ENCODE results near the gene RAD51B. TPM values are rescaled to one million over a fixed set of nuclear protein-coding genes. Genes with fewer than 3 reads are reported as not detected.

Gene RAD51B
- total and polyA plus RNA-seq, 9 donors: 21.6 to 70.1 (median 35.1) TPM

GRCh38 chr14:68694516-68695235 is 875.1 kb downstream of the RAD51B start:
- no peak overlapping the region for H3K4me3 ChIP-seq
- peak overlapping the region in 1 of 2 donors; percentile 2 for H3K27ac ChIP-seq
- H3K27me3 ChIP-seq: no peaks in the 10 kb centered on the region
- TF ChIP-seq POLR2A (IDR thresholded peaks at IDR 0.05) (no peak), CTCF (IDR thresholded peaks at IDR 0.05) (no peak), EP300 (IDR thresholded peaks at IDR 0.05) (no peak)
- intact Hi-C loops (cut with DNase I): no loop called here
- DNase-seq: peak in 1 of 5 donors; percentile 49
- no peaks in the 10 kb centered on the region for H3K4me1 ChIP-seq (ENCODE audit: insufficient read depth)
- WGBS, 3 donors: 72 to 79% (median 75%) methylated on average over 7 of the region's 7 CpGs
- H3K36me3 ChIP-seq: no peaks in the 10 kb centered on the region
- H3K9me3 ChIP-seq: no peaks in the 10 kb centered on the region

GRCh38 chr14:68695326-68695768 is 875.8 kb downstream of the RAD51B start:
- TF ChIP-seq POLR2A (IDR thresholded peaks at IDR 0.05) (no peak), EP300 (IDR thresholded peaks at IDR 0.05) (no peak), CTCF (IDR thresholded peaks at IDR 0.05) (no peak)
- H3K27ac ChIP-seq: peak overlapping the region in 1 of 2 donors; percentile 2
- no peaks in the 10 kb centered on the region for H3K4me1 ChIP-seq (ENCODE audit: insufficient read depth)
- 43 to 55% (median 52%) methylated on average over 7 of the region's 7 CpGs for WGBS, 3 donors
- no peaks in the 10 kb centered on the region for H3K27me3 ChIP-seq
- H3K9me3 ChIP-seq: no peaks in the 10 kb centered on the region
- no peaks in the 10 kb centered on the region for H3K36me3 ChIP-seq
- peak in 4 of 5 donors; percentile 38 to 74 (median 54) for DNase-seq
- intact Hi-C loops (cut with DNase I): no loop called here
- H3K4me3 ChIP-seq: no peak overlapping the region

- WGBS, 3 donors: 76 to 89% (median 78%) methylated on average over 2 of the region's 2 CpGs
- H3K4me1 ChIP-seq (ENCODE audit: insufficient read depth): no peaks in the 10 kb centered on the region
- DNase-seq: no peak
- H3K4me3 ChIP-seq: no peak overlapping the region
- H3K36me3 ChIP-seq: no peaks in the 10 kb centered on the region
- intact Hi-C loops (cut with DNase I): no loop called here
- H3K27ac ChIP-seq: peak overlapping the region in 1 of 2 donors; percentile 2
- no peak for TF ChIP-seq EP300 (IDR thresholded peaks at IDR 0.05)
- TF ChIP-seq POLR2A (IDR thresholded peaks at IDR 0.05): no peak
- TF ChIP-seq CTCF (IDR thresholded peaks at IDR 0.05): no peak
- H3K27me3 ChIP-seq: no peaks in the 10 kb centered on the region
- H3K9me3 ChIP-seq: no peaks in the 10 kb centered on the region
Observed at GRCh38 chr14:68695856-68696255, 876.3 kb downstream of the RAD51B start.

GRCh38 chr14:68696266-68696665 is 876.7 kb downstream of the RAD51B start:
- no peaks in the 10 kb centered on the region for H3K36me3 ChIP-seq
- no peak overlapping the region for H3K27ac ChIP-seq
- intact Hi-C loops (cut with DNase I): no loop called here
- DNase-seq: no peak
- 96 to 98% (median 97%) methylated on average over 3 of the region's 3 CpGs for WGBS, 3 donors
- no peaks in the 10 kb centered on the region for H3K27me3 ChIP-seq
- H3K4me1 ChIP-seq (ENCODE audit: insufficient read depth): no peaks in the 10 kb centered on the region
- H3K9me3 ChIP-seq: no peaks in the 10 kb centered on the region
- no peak overlapping the region for H3K4me3 ChIP-seq
- no peak for TF ChIP-seq EP300 (IDR thresholded peaks at IDR 0.05)
- no peak for TF ChIP-seq CTCF (IDR thresholded peaks at IDR 0.05)
- TF ChIP-seq POLR2A (IDR thresholded peaks at IDR 0.05): no peak

Data from ovary (tissue), 9 donors.